ENCODE data around the gene KCNK3.

Gene KCNK3

GRCh38 chr2:26692897-26693849 is 651 bp downstream of the KCNK3 start:
- TF ChIP-seq GATA3 (IDR thresholded peaks at IDR 0.05; ENCODE audit: low read depth, low read length) = no peak
- TF ChIP-seq GATA2 (IDR thresholded peaks at IDR 0.05; ENCODE audit: low read depth, low read length) = no peak

GRCh38 chr2:26694001-26694400 is 1.5 kb downstream of the KCNK3 start:
- TF ChIP-seq GATA2 (IDR thresholded peaks at IDR 0.05; ENCODE audit: low read depth, low read length) (no peak), GATA3 (IDR thresholded peaks at IDR 0.05; ENCODE audit: low read depth, low read length) (no peak)

GRCh38 chr2:26696351-26696816 is 3.9 kb downstream of the KCNK3 start:
- TF ChIP-seq GATA2 (IDR thresholded peaks at IDR 0.05; ENCODE audit: low read depth, low read length) = no peak

- no peak for TF ChIP-seq GATA3 (IDR thresholded peaks at IDR 0.05; ENCODE audit: low read depth, low read length)
- TF ChIP-seq GATA2 (IDR thresholded peaks at IDR 0.05; ENCODE audit: low read depth, low read length) = no peak
These were observed 4.9 kb downstream of the KCNK3 start for GRCh38 chr2:26697425-26697824.

GRCh38 chr2:26699295-26699694 is 6.8 kb downstream of the KCNK3 start:
- TF ChIP-seq GATA3 (IDR thresholded peaks at IDR 0.05; ENCODE audit: low read depth, low read length) = no peak
- no peak for TF ChIP-seq GATA2 (IDR thresholded peaks at IDR 0.05; ENCODE audit: low read depth, low read length)

- TF ChIP-seq GATA3 (IDR thresholded peaks at IDR 0.05; ENCODE audit: low read depth, low read length) (no peak), GATA2 (IDR thresholded peaks at IDR 0.05; ENCODE audit: low read depth, low read length) (no peak)
These were observed 7.6 kb downstream of the KCNK3 start for GRCh38 chr2:26700078-26700477.

GRCh38 chr2:26701596-26701995 is 9.1 kb downstream of the KCNK3 start:
- TF ChIP-seq GATA2 (IDR thresholded peaks at IDR 0.05; ENCODE audit: low read depth, low read length) = no peak
- TF ChIP-seq GATA3 (IDR thresholded peaks at IDR 0.05; ENCODE audit: low read depth, low read length) = no peak

- peak; percentile 98 for TF ChIP-seq GATA3 (IDR thresholded peaks at IDR 0.05; ENCODE audit: low read depth, low read length)
- TF ChIP-seq GATA2 (IDR thresholded peaks at IDR 0.05; ENCODE audit: low read depth, low read length) = peak; percentile 100
These were observed 9.5 kb downstream of the KCNK3 start for GRCh38 chr2:26702025-26702424.

GRCh38 chr2:26704441-26704977 is 12.0 kb downstream of the KCNK3 start:
- TF ChIP-seq GATA3 (IDR thresholded peaks at IDR 0.05; ENCODE audit: low read depth, low read length) = no peak
- TF ChIP-seq GATA2 (IDR thresholded peaks at IDR 0.05; ENCODE audit: low read depth, low read length) = no peak

GRCh38 chr2:26705126-26705525 is 12.6 kb downstream of the KCNK3 start:
- TF ChIP-seq GATA2 (IDR thresholded peaks at IDR 0.05; ENCODE audit: low read depth, low read length) = no peak

- TF ChIP-seq GATA3 (IDR thresholded peaks at IDR 0.05; ENCODE audit: low read depth, low read length) (no peak), GATA2 (IDR thresholded peaks at IDR 0.05; ENCODE audit: low read depth, low read length) (no peak)
These were observed 13.6 kb downstream of the KCNK3 start for GRCh38 chr2:26706093-26706492.

- TF ChIP-seq GATA3 (IDR thresholded peaks at IDR 0.05; ENCODE audit: low read depth, low read length) (no peak), GATA2 (IDR thresholded peaks at IDR 0.05; ENCODE audit: low read depth, low read length) (no peak)
These were observed 14.3 kb downstream of the KCNK3 start for GRCh38 chr2:26706616-26707473.

GRCh38 chr2:26707747-26708146 is 15.2 kb downstream of the KCNK3 start:
- TF ChIP-seq GATA2 (IDR thresholded peaks at IDR 0.05; ENCODE audit: low read depth, low read length) (no peak), GATA3 (IDR thresholded peaks at IDR 0.05; ENCODE audit: low read depth, low read length) (no peak)

- TF ChIP-seq GATA3 (IDR thresholded peaks at IDR 0.05; ENCODE audit: low read depth, low read length) = no peak
These were observed 15.9 kb downstream of the KCNK3 start for GRCh38 chr2:26708457-26708856.

Data from SH-SY5Y (cell line).